Sigmoid colon (tissue), 7 donors: ENCODE data around the gene HMGB2. TPM values are rescaled to one million over a fixed set of nuclear protein-coding genes. Genes with fewer than 3 reads are reported as not detected.

Experiments
- DNase-seq: peaks from one replicate; pipeline ENCODE4 v3.0.0-alpha.2; 2019
- H3K27ac ChIP-seq, 4 donors: fragments of 200-600 bp; sonication (generic); one replicate each; pipeline ENCODE4 v1.5.1; 2016 to 2019; ENCODE audit warnings: mild to moderate bottlenecking in 1 of 4
- H3K27me3 ChIP-seq, 3 donors: fragments of 200-600 bp; sonication (generic); one replicate each; pipeline ENCODE4 v1.5.1; 2019; ENCODE audit warnings: mild to moderate bottlenecking in 1 of 3
- H3K36me3 ChIP-seq, 4 donors: fragments of 200-600 bp; sonication (generic); one replicate each; pipeline ENCODE4 v1.5.1; 2016 to 2019
- H3K4me1 ChIP-seq, 4 donors: fragments of 200-600 bp; sonication (generic); one replicate each; pipeline ENCODE4 v1.5.1; 2017 to 2019
- H3K4me3 ChIP-seq, 4 donors: fragments of 200-600 bp; sonication (generic); one replicate each; pipeline ENCODE4 v1.5.1; 2017 to 2019; ENCODE audit warnings: mild to moderate bottlenecking in 2 of 4, moderate library complexity in 1 of 4
- H3K9me3 ChIP-seq, 4 donors: fragments of 200-600 bp in 3 of 4; sonication (generic) in 3 of 4; one replicate each; pipeline versions ENCODE4 v1.5.1 to v1.6.1; 2013 to 2019
- EP300 ChIP-seq, 4 donors: sonication (generic); formaldehyde crosslinking; IDR thresholded peaks; one replicate each; pipeline ENCODE4 v1.6.1; 2017; ENCODE audit warnings: antibody characterized with exemption in 4 of 4
- POLR2A ChIP-seq, 2 donors: fragments of 450-650 bp; IDR thresholded peaks; one replicate each; pipeline ENCODE4 v1.6.1; 2016; ENCODE audit warnings: antibody characterized with exemption in 2 of 2, mild to moderate bottlenecking in 2 of 2, moderate library complexity in 2 of 2
- POLR2AphosphoS5 ChIP-seq, 4 donors: sonication (generic); formaldehyde crosslinking; IDR thresholded peaks; one replicate each; pipeline ENCODE4 v1.6.1; 2017; ENCODE audit warnings: antibody characterized with exemption in 4 of 4
- WGBS, 2 donors: extraction: QIAGEN DNeasy Blood & Tissue Kit; methylation state at CpG; one replicate each; pipeline ENCODE4 v1.1.7; 2013; 5-methylcytosine and 5-hydroxymethylcytosine counted together
- intact Hi-C: fragments of 100-400 bp; cut with DNase I; formaldehyde crosslinking; loops from one replicate; pipeline ENCODE4 v1.15.1; 2023
- polyA plus RNA-seq, 3 donors: library from polyadenylated mRNA; stranded (reverse); fragments of 200-250 nt; gene quantifications; one replicate each; pipeline ENCODE4 v1.2.3, GENCODE V29; 2013
- total RNA-seq, 4 donors: library from RNA; depleted of rRNA; stranded (reverse); fragments of >200 nt; gene quantifications; one replicate each; pipeline ENCODE4 v1.1.0, GENCODE V29; 2016
- TF ChIP-seq, protein P1 (sequence below), 4 experiments: fragments of 450-650 bp in 3 of 4; fragments of 200-600 bp in 1 of 4; IDR thresholded peaks; one replicate each; pipeline ENCODE4 v1.5.1; 2016 to 2019; ENCODE audit warnings: antibody characterized with exemption in 4 of 4, mild to moderate bottlenecking in 3 of 4, moderate library complexity in 2 of 4
- donor health status: healthy with polysubstance abuse.
- donor health status: Bipolar disorder and iron deficiency.
- donor health status: healthy.

The HMGB2 gene
- total and polyA plus RNA-seq, 7 donors, result 45.1 to 255 (median 74.7) TPM

DNA sequence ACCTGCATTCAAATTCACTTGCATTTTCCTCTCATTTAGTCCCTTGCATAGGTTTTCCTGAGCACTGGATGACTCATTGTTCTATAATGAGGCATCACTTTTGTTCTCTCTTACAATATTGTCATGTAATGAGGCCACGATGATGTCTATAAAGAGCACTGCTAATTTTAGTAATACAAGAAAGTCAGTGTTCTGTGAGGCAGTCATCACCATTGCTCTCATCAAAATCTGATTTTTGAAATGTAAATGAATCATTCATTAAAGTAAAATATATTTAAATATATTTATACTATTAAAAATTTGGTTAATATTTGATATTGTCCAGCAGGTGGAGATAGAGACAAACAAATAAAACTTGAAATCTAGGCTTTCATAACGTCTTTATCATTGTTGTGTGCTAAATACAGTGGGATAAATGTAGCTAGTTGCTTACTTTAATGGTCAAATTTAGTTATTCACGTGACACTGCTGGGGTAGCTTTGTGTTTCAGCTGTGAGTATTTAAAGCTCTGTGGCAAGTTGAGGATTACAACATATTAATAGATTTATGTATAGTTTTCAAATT is 15.4 kb downstream of the HMGB2 start:
- peaks cover 0 to 4% (median 2%) of the 10 kb centered on the region in 4 donors for H3K4me1 ChIP-seq
- H3K36me3 ChIP-seq, result peaks cover 0 to 34% (median 4%) of the 10 kb centered on the region in 4 donors
- H3K4me3 ChIP-seq, result no peak overlapping the region
- intact Hi-C loops, result loop anchor here (1.0 to 10.0 kb wide), 3 partner anchors 99 to 996 kb away; no protein-coding TSS in a partner anchor
- no peak overlapping the region for H3K27ac ChIP-seq
- 37 to 40% methylated on average over 3 of the region's 3 CpGs for WGBS, 2 donors
- TF ChIP-seq, protein P1, sequence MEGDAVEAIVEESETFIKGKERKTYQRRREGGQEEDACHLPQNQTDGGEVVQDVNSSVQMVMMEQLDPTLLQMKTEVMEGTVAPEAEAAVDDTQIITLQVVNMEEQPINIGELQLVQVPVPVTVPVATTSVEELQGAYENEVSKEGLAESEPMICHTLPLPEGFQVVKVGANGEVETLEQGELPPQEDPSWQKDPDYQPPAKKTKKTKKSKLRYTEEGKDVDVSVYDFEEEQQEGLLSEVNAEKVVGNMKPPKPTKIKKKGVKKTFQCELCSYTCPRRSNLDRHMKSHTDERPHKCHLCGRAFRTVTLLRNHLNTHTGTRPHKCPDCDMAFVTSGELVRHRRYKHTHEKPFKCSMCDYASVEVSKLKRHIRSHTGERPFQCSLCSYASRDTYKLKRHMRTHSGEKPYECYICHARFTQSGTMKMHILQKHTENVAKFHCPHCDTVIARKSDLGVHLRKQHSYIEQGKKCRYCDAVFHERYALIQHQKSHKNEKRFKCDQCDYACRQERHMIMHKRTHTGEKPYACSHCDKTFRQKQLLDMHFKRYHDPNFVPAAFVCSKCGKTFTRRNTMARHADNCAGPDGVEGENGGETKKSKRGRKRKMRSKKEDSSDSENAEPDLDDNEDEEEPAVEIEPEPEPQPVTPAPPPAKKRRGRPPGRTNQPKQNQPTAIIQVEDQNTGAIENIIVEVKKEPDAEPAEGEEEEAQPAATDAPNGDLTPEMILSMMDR (IDR thresholded peaks at IDR 0.05), result peak in 3 of 4 experiments; percentile 33 to 37 (median 34)
- no peak for TF ChIP-seq POLR2A (IDR thresholded peaks at IDR 0.05)
- H3K9me3 ChIP-seq, result no peaks in the 10 kb centered on the region
- no peaks in the 10 kb centered on the region for H3K27me3 ChIP-seq
- no peak for DNase-seq

GRCh38 chr4:173318240-173318639 is 15.9 kb downstream of the HMGB2 start:
- intact Hi-C loops, result loop anchor here (5.0 to 10.0 kb wide), 2 partner anchors 174 to 997 kb away; no protein-coding TSS in a partner anchor
- H3K36me3 ChIP-seq, result peaks cover 0 to 34% (median 4%) of the 10 kb centered on the region in 4 donors

GRCh38 chr4:173317004-173317403 is 17.2 kb downstream of the HMGB2 start:
- H3K4me3 ChIP-seq, result no peak overlapping the region
- 81 to 84% methylated on average over 3 of the region's 3 CpGs for WGBS, 2 donors
- intact Hi-C loops, result loop anchor here (5.0 to 10.0 kb wide), 2 partner anchors 175 to 998 kb away; no protein-coding TSS in a partner anchor
- H3K4me1 ChIP-seq, result peaks cover 0 to 4% (median 2%) of the 10 kb centered on the region in 4 donors
- no peak for DNase-seq
- H3K27me3 ChIP-seq, result no peaks in the 10 kb centered on the region
- no peak overlapping the region for H3K27ac ChIP-seq
- H3K36me3 ChIP-seq, result peaks cover 0 to 31% (median 4%) of the 10 kb centered on the region in 4 donors
- TF ChIP-seq, protein P1 (IDR thresholded peaks at IDR 0.05), result no peak
- TF ChIP-seq POLR2AphosphoS5 (IDR thresholded peaks at IDR 0.05) (no peak), POLR2A (IDR thresholded peaks at IDR 0.05) (no peak), EP300 (IDR thresholded peaks at IDR 0.05) (no peak)
- H3K9me3 ChIP-seq, result no peaks in the 10 kb centered on the region

More at GRCh38 chr4:173318240-173318639, 15.9 kb downstream of the HMGB2 start:
- no peaks in the 10 kb centered on the region for H3K9me3 ChIP-seq
- H3K27ac ChIP-seq, result no peak overlapping the region
- no peaks in the 10 kb centered on the region for H3K27me3 ChIP-seq
- TF ChIP-seq, protein P1 (IDR thresholded peaks at IDR 0.05), result no peak
- no peak for TF ChIP-seq EP300 (IDR thresholded peaks at IDR 0.05)
- no peak for TF ChIP-seq POLR2A (IDR thresholded peaks at IDR 0.05)
- no peak for TF ChIP-seq POLR2AphosphoS5 (IDR thresholded peaks at IDR 0.05)
- H3K4me1 ChIP-seq, result peaks cover 0 to 4% (median 2%) of the 10 kb centered on the region in 4 donors
- DNase-seq, result no peak
- H3K4me3 ChIP-seq, result no peak overlapping the region

DNA sequence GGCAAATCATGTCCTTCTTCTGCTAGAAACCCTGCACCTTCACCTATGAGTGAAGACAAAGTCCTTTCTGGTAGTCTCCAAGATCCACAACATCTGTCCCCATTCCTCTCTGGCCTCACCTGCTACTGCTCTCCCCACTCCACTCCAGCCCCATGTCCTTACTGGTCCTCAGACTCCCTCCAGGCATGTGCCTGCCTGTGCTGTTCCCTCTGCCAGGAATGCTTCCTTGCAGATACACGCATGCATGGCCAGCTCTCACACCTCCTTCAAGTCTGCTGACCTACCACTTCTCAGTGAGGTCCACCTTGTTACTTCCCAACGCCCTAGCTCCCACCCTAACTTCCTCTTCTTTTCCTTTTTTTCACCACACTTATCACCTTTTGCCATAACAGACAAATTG is 18.1 kb downstream of the HMGB2 start:
- peaks cover 0 to 22% (median 4%) of the 10 kb centered on the region in 4 donors for H3K36me3 ChIP-seq
- H3K9me3 ChIP-seq, result no peaks in the 10 kb centered on the region
- no peak for DNase-seq
- no peaks in the 10 kb centered on the region for H3K27me3 ChIP-seq
- H3K4me3 ChIP-seq, result no peak overlapping the region
- TF ChIP-seq POLR2AphosphoS5 (IDR thresholded peaks at IDR 0.05) (no peak), EP300 (IDR thresholded peaks at IDR 0.05) (no peak), POLR2A (IDR thresholded peaks at IDR 0.05) (no peak)
- TF ChIP-seq, protein P1 (IDR thresholded peaks at IDR 0.05), result no peak
- H3K4me1 ChIP-seq, result peaks cover 0 to 4% (median 2%) of the 10 kb centered on the region in 4 donors
- H3K27ac ChIP-seq, result no peak overlapping the region
- intact Hi-C loops, result loop anchor here (5.0 to 10.0 kb wide), 2 partner anchors 176 to 999 kb away; no protein-coding TSS in a partner anchor
- WGBS, 2 donors, result 89 to 90% methylated on average over 2 of the region's 2 CpGs
